HL-60/S4 (cell line): ENCODE data around the gene TSPAN12.
"Not testable (repeated sequence)": the region's sequence is repeated elsewhere in the genome, so short reads cannot be mapped to it uniquely, and the experiment has no call there.

Experiments
- in situ Hi-C: fragments of 300-500 bp; cut with MboI; formaldehyde crosslinking; loops from 2 replicates; pipeline ENCODE4 v1.14.3; 2022; ENCODE audit warnings: low sequenced_read_pairs

TSPAN12 gene

GRCh38 chr7:120807390-120807789, 50.6 kb downstream of the TSPAN12 start:
- in situ Hi-C loops, result no loop called here

GRCh38 chr7:120806669-120807068, 51.3 kb downstream of the TSPAN12 start:
- in situ Hi-C loops, result no loop called here

GRCh38 chr7:120805636-120806388, 52.1 kb downstream of the TSPAN12 start:
- in situ Hi-C loops, result no loop called here

GRCh38 chr7:120802751-120803150, 55.2 kb downstream of the TSPAN12 start:
- in situ Hi-C loops, result no loop called here

- in situ Hi-C loops, result no loop called here
Observed at GRCh38 chr7:120799813-120800475, 58.0 kb downstream of the TSPAN12 start.

- in situ Hi-C loops, result no loop called here
Observed at GRCh38 chr7:120799147-120799546, 58.8 kb downstream of the TSPAN12 start.

- in situ Hi-C loops, result no loop called here
Observed at GRCh38 chr7:120797026-120797645, 60.8 kb downstream of the TSPAN12 start.

- in situ Hi-C loops, result no loop called here
Observed at GRCh38 chr7:120794106-120794729, 63.7 kb downstream of the TSPAN12 start.

- in situ Hi-C loops, result no loop called here
Observed at GRCh38 chr7:120793213-120793936, 64.6 kb downstream of the TSPAN12 start.

GRCh38 chr7:120792861-120793130, 65.1 kb downstream of the TSPAN12 start:
- in situ Hi-C loops, result no loop called here

GRCh38 chr7:120792091-120792860, 65.7 kb downstream of the TSPAN12 start:
- in situ Hi-C loops, result no loop called here

- in situ Hi-C loops, result no loop called here
Observed at GRCh38 chr7:120785095-120785494, 72.8 kb downstream of the TSPAN12 start.

GRCh38 chr7:120783721-120784120, 74.2 kb downstream of the TSPAN12 start:
- in situ Hi-C loops, result no loop called here

- in situ Hi-C loops, result no loop called here
Observed at GRCh38 chr7:120783273-120783672, 74.7 kb downstream of the TSPAN12 start.

- in situ Hi-C loops, result not testable (repeated sequence)
Observed at GRCh38 chr7:120781924-120782323, 76.0 kb downstream of the TSPAN12 start.

GRCh38 chr7:120780938-120781337, 77.0 kb downstream of the TSPAN12 start:
- in situ Hi-C loops, result no loop called here

- in situ Hi-C loops, result not testable (repeated sequence)
Observed at GRCh38 chr7:120780451-120780850, 77.5 kb downstream of the TSPAN12 start.

GRCh38 chr7:120779078-120779477, 78.9 kb downstream of the TSPAN12 start:
- in situ Hi-C loops, result not testable (repeated sequence)

GRCh38 chr7:120775755-120776154, 82.2 kb downstream of the TSPAN12 start:
- in situ Hi-C loops, result no loop called here

GRCh38 chr7:120774481-120774880, 83.5 kb downstream of the TSPAN12 start:
- in situ Hi-C loops, result no loop called here
